GM19193 (cell line): Measurements from ENCODE around the gene PDE10A.

ENCODE experiments used
- POLR2A ChIP-seq: IDR thresholded peaks from 4 replicates; pipeline ENCODE4 v1.6.1; 2011; ENCODE audit not compliant: insufficient read depth, insufficient read length; ENCODE audit errors: extremely low read depth

Gene PDE10A

GRCh38 chr6:165624871-165625639 is 38.0 kb downstream of the PDE10A start:
- TF ChIP-seq POLR2A, result no peak

- TF ChIP-seq POLR2A, result no peak
Measured at GRCh38 chr6:165621940-165622339, 41.1 kb downstream of the PDE10A start.

- TF ChIP-seq POLR2A, result no peak
Measured at GRCh38 chr6:165618241-165618640, 44.8 kb downstream of the PDE10A start.

- TF ChIP-seq POLR2A, result no peak
Measured at GRCh38 chr6:165617528-165617927, 45.5 kb downstream of the PDE10A start.

- no peak for TF ChIP-seq POLR2A
Measured at GRCh38 chr6:165616116-165616515, 46.9 kb downstream of the PDE10A start.

GRCh38 chr6:165615636-165616035 is 47.4 kb downstream of the PDE10A start:
- TF ChIP-seq POLR2A, result no peak

- no peak for TF ChIP-seq POLR2A
Measured at GRCh38 chr6:165611294-165611693, 51.7 kb downstream of the PDE10A start.

GRCh38 chr6:165606740-165607008 is 56.4 kb downstream of the PDE10A start:
- no peak for TF ChIP-seq POLR2A

- TF ChIP-seq POLR2A, result no peak
Measured at GRCh38 chr6:165605901-165606739, 56.9 kb downstream of the PDE10A start.

- TF ChIP-seq POLR2A, result no peak
Measured at GRCh38 chr6:165605182-165605875, 57.7 kb downstream of the PDE10A start.

- TF ChIP-seq POLR2A, result no peak
Measured at GRCh38 chr6:165602291-165602690, 60.8 kb downstream of the PDE10A start.

GRCh38 chr6:165600606-165601005 is 62.4 kb downstream of the PDE10A start:
- no peak for TF ChIP-seq POLR2A

- TF ChIP-seq POLR2A, result no peak
Measured at GRCh38 chr6:165599596-165600487, 63.2 kb downstream of the PDE10A start.

GRCh38 chr6:165599121-165599520 is 63.9 kb downstream of the PDE10A start:
- TF ChIP-seq POLR2A, result no peak

- no peak for TF ChIP-seq POLR2A
Measured at GRCh38 chr6:165597821-165598220, 65.2 kb downstream of the PDE10A start.
